Superior temporal gyrus (tissue), 1 donor: ENCODE results near the gene AGAP2.
"Not testable (repeated sequence)": the region's sequence is repeated elsewhere in the genome, so short reads cannot be mapped to it uniquely, and the experiment has no call there.

Source experiments
- DNase-seq: peaks from one replicate; pipeline ENCODE4 v3.0.0-alpha.2; 2016; ENCODE audit errors: extremely low spot score

Gene AGAP2

GRCh38 chr12:57738661-57739237, at the start of gene AGAP2:
Gene AGAP2 (minus strand): TSS chr12:57738742. CDS start chr12:57738246, 496 bp downstream.
- DNase-seq: peak; percentile 57

- no peak for DNase-seq
Observed at GRCh38 chr12:57783861-57784260, 45.3 kb upstream of the AGAP2 start.

- DNase-seq: no peak
Observed at GRCh38 chr12:57783466-57783801, 44.9 kb upstream of the AGAP2 start.

GRCh38 chr12:57782608-57783465, 44.3 kb upstream of the AGAP2 start, which contains the start of gene TSFM:
Gene TSFM (plus strand): TSS chr12:57782787. CDS start chr12:57782802, 15 bp downstream.
- DNase-seq: peak; percentile 99

GRCh38 chr12:57782243-57782607, 43.7 kb upstream of the AGAP2 start:
- DNase-seq: no peak

GRCh38 chr12:57781801-57782200, 43.3 kb upstream of the AGAP2 start:
- DNase-seq: no peak

GRCh38 chr12:57781244-57781643, 42.7 kb upstream of the AGAP2 start:
- no peak for DNase-seq

GRCh38 chr12:57780284-57780897, 41.8 kb upstream of the AGAP2 start:
- DNase-seq: no peak

- no peak for DNase-seq
Observed at GRCh38 chr12:57779736-57780135, 41.2 kb upstream of the AGAP2 start.

- no peak for DNase-seq
Observed at GRCh38 chr12:57777911-57778310, 39.4 kb upstream of the AGAP2 start.

- DNase-seq: no peak
Observed at GRCh38 chr12:57777367-57777766, 38.8 kb upstream of the AGAP2 start.

GRCh38 chr12:57776247-57776587, 37.7 kb upstream of the AGAP2 start:
- no peak for DNase-seq

- no peak for DNase-seq
Observed at GRCh38 chr12:57775563-57776246, 37.2 kb upstream of the AGAP2 start.

- no peak for DNase-seq
Observed at GRCh38 chr12:57775044-57775443, 36.5 kb upstream of the AGAP2 start.

- not testable (repeated sequence) for DNase-seq
Observed at GRCh38 chr12:57774634-57775033, 36.1 kb upstream of the AGAP2 start.

- DNase-seq: no peak
Observed at GRCh38 chr12:57772429-57773322, 34.1 kb upstream of the AGAP2 start, which contains the start of gene EEF1AKMT3. Gene EEF1AKMT3 (plus strand): TSS chr12:57772614. CDS start chr12:57772725, 111 bp downstream.

GRCh38 chr12:57771873-57772428, 33.4 kb upstream of the AGAP2 start, which contains the start of gene METTL1:
Gene METTL1 (minus strand): TSS chr12:57772105. CDS start chr12:57772083, 22 bp downstream.
- peak; percentile 97 for DNase-seq

- DNase-seq: peak; percentile 76
Observed at GRCh38 chr12:57771236-57771872, 32.8 kb upstream of the AGAP2 start.

GRCh38 chr12:57770734-57771133, 32.2 kb upstream of the AGAP2 start:
- no peak for DNase-seq

- DNase-seq: no peak
Observed at GRCh38 chr12:57769594-57769993, 31.1 kb upstream of the AGAP2 start.
